ENCODE data around the gene HAPLN3. TPM values are rescaled to one million over a fixed set of nuclear protein-coding genes. Genes with fewer than 3 reads are reported as not detected.

Gene HAPLN3
- total RNA-seq, 6 donors from 2014 or later, result 1.7 to 23.0 (median 4.6) TPM

- Histone ChIP-seq H3K9me3 (no peaks in the 10 kb centered on the region), H3K36me3 (peaks cover 0 to 75% (median 21%) of the 10 kb centered on the region in 4 donors), H3K27ac (no peak overlapping the region), H3K4me1 (peaks cover 4 to 18% (median 9%) of the 10 kb centered on the region in 4 donors), H3K4me3 (no peak overlapping the region), H3K27me3 (no peaks in the 10 kb centered on the region)
- ATAC-seq (ENCODE audit: low FRiP score in 2 of 2), result no peak
- 100% methylated on average over 1 of the region's 1 CpG for WGBS, 2 donors
- TF ChIP-seq, protein P1, sequence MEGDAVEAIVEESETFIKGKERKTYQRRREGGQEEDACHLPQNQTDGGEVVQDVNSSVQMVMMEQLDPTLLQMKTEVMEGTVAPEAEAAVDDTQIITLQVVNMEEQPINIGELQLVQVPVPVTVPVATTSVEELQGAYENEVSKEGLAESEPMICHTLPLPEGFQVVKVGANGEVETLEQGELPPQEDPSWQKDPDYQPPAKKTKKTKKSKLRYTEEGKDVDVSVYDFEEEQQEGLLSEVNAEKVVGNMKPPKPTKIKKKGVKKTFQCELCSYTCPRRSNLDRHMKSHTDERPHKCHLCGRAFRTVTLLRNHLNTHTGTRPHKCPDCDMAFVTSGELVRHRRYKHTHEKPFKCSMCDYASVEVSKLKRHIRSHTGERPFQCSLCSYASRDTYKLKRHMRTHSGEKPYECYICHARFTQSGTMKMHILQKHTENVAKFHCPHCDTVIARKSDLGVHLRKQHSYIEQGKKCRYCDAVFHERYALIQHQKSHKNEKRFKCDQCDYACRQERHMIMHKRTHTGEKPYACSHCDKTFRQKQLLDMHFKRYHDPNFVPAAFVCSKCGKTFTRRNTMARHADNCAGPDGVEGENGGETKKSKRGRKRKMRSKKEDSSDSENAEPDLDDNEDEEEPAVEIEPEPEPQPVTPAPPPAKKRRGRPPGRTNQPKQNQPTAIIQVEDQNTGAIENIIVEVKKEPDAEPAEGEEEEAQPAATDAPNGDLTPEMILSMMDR (IDR thresholded peaks at IDR 0.05), result no peak
- TF ChIP-seq POLR2AphosphoS5 (IDR thresholded peaks at IDR 0.05) (no peak), POLR2A (IDR thresholded peaks at IDR 0.05) (no peak), EP300 (IDR thresholded peaks at IDR 0.05) (no peak)
- DNase-seq, result no peak
These were observed 10.8 kb upstream of the HAPLN3 start for GRCh38 chr15:88906130-88906529.

GRCh38 chr15:88905576-88905975 lies 10.2 kb upstream of the HAPLN3 start:
- no peaks in the 10 kb centered on the region for H3K9me3 ChIP-seq
- no peak overlapping the region for H3K27ac ChIP-seq
- DNase-seq (no peak), ATAC-seq (ENCODE audit: low FRiP score in 2 of 2) (no peak)
- TF ChIP-seq, protein P1 (IDR thresholded peaks at IDR 0.05), result no peak
- TF ChIP-seq POLR2AphosphoS5 (IDR thresholded peaks at IDR 0.05) (no peak), POLR2A (IDR thresholded peaks at IDR 0.05) (no peak), EP300 (IDR thresholded peaks at IDR 0.05) (no peak)
- H3K4me3 ChIP-seq, result no peak overlapping the region
- no peaks in the 10 kb centered on the region for H3K27me3 ChIP-seq
- H3K4me1 ChIP-seq, result peaks cover 4 to 15% (median 7%) of the 10 kb centered on the region in 4 donors
- WGBS, 2 donors, result 93 to 96% methylated on average over 10 to 11 of the region's 11 CpGs
- peaks cover 0 to 77% (median 21%) of the 10 kb centered on the region in 4 donors for H3K36me3 ChIP-seq

GRCh38 chr15:88904624-88905327 lies 9.4 kb upstream of the HAPLN3 start:
- TF ChIP-seq POLR2A (IDR thresholded peaks at IDR 0.05), result no peak
- TF ChIP-seq, protein P1 (IDR thresholded peaks at IDR 0.05), result peak; percentile 92 to 96 (median 94)
- no peak overlapping the region for H3K27ac ChIP-seq
- no peak overlapping the region for H3K4me3 ChIP-seq
- DNase-seq (peak in 1 of 2 donors; percentile 76), ATAC-seq (ENCODE audit: low FRiP score in 2 of 2) (peak; percentile 77 to 91)
- peaks cover 4 to 15% (median 7%) of the 10 kb centered on the region in 4 donors for H3K4me1 ChIP-seq
- H3K9me3 ChIP-seq, result no peaks in the 10 kb centered on the region
- 35 to 44% methylated on average over 8 to 10 of the region's 10 CpGs for WGBS, 2 donors
- H3K27me3 ChIP-seq, result no peaks in the 10 kb centered on the region
- H3K36me3 ChIP-seq, result peaks cover 0 to 77% (median 24%) of the 10 kb centered on the region in 4 donors

DNA sequence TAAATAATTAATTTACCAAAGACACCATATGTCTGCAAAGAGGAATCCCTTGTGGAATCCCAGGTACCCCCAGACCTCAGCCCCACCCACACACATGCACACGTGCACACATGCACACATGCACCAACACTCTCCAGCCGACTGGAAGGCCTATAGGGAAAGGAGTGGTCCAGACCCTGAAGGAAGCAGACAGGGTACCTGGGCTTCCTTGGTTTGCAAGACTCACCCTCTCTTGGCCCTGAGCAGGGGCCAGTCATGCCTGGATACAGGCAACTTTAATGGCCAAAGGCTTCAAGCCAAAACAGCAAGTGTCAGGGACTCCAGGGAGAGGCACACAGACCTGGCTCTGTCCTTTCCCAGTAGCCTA lies 8.9 kb upstream of the HAPLN3 start:
- DNase-seq (no peak), ATAC-seq (ENCODE audit: low FRiP score in 2 of 2) (no peak)
- TF ChIP-seq, protein P1 (IDR thresholded peaks at IDR 0.05), result no peak
- TF ChIP-seq POLR2A (IDR thresholded peaks at IDR 0.05) (no peak), POLR2AphosphoS5 (IDR thresholded peaks at IDR 0.05) (no peak)
- Histone ChIP-seq H3K4me1 (peaks cover 4 to 12% (median 7%) of the 10 kb centered on the region in 4 donors), H3K9me3 (no peaks in the 10 kb centered on the region), H3K27me3 (no peaks in the 10 kb centered on the region), H3K36me3 (peaks cover 0 to 75% (median 23%) of the 10 kb centered on the region in 4 donors), H3K4me3 (no peak overlapping the region), H3K27ac (no peak overlapping the region)
- WGBS, 2 donors, result 75 to 87% methylated on average over 2 of the region's 2 CpGs

DNA sequence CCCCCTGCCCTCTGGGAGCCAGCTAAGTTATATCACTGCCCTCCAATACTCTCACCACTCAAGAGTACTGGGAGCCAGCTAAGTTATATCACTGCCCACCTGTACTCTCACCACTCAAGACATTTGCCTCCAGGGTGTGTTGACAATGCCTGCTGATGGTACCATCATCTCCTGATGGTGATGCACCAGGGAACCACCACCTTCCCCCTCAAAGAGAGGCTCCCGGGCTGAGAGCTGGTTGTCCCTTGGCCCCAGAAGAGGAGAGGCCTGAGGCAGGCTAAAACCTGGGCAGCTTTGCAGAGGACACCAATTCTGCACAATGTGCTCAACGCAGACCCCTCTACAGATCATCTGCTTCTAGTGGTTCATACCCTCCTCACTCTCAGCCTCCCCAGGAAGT lies 7.5 kb upstream of the HAPLN3 start:
- no peaks in the 10 kb centered on the region for H3K9me3 ChIP-seq
- whole genome bisulfite sequencing, 2 donors, result 92 to 100% methylated on average over 2 of the region's 2 CpGs
- no peak overlapping the region for H3K27ac ChIP-seq
- peaks cover 4 to 7% (median 7%) of the 10 kb centered on the region in 4 donors for H3K4me1 ChIP-seq
- H3K4me3 ChIP-seq, result no peak overlapping the region
- peaks cover 0 to 66% (median 18%) of the 10 kb centered on the region in 4 donors for H3K36me3 ChIP-seq
- ATAC-seq (ENCODE audit: low FRiP score in 2 of 2), result no peak
- H3K27me3 ChIP-seq, result no peaks in the 10 kb centered on the region
- TF ChIP-seq POLR2AphosphoS5 (IDR thresholded peaks at IDR 0.05) (no peak), EP300 (IDR thresholded peaks at IDR 0.05) (no peak), POLR2A (IDR thresholded peaks at IDR 0.05) (no peak)
- TF ChIP-seq, protein P1 (IDR thresholded peaks at IDR 0.05), result no peak
- no peak for DNase-seq

Measured in upper lobe of left lung (tissue), 6 donors.